Ishikawa (cell line): ENCODE measurements around the gene PDE6B.

Source experiments
- CEBPB ChIP-seq: IDR thresholded peaks from 2 replicates; pipeline ENCODE4 v1.6.1; 2012
- CREB1 ChIP-seq: IDR thresholded peaks from 2 replicates; pipeline ENCODE4 v1.6.1; 2012; ENCODE audit warnings: low read depth
- EGR1 ChIP-seq: IDR thresholded peaks from 2 replicates; pipeline ENCODE4 v1.6.1; 2012
- EP300 ChIP-seq: IDR thresholded peaks from 2 replicates; pipeline ENCODE4 v1.6.1; 2012; ENCODE audit warnings: borderline replicate concordance
- FOXM1 ChIP-seq: IDR thresholded peaks from 2 replicates; pipeline ENCODE4 v1.6.1; 2012; ENCODE audit warnings: low read depth, borderline replicate concordance
- MAX ChIP-seq: IDR thresholded peaks from 2 replicates; pipeline ENCODE4 v1.6.1; 2012
- NFIC ChIP-seq: IDR thresholded peaks from 2 replicates; pipeline ENCODE4 v1.6.1; 2012
- RAD21 ChIP-seq: IDR thresholded peaks from 2 replicates; pipeline ENCODE4 v1.6.1; 2012; ENCODE audit warnings: low read depth
- TAF1 ChIP-seq: IDR thresholded peaks from 2 replicates; pipeline ENCODE4 v1.6.1; 2012; ENCODE audit warnings: low read depth, mild to moderate bottlenecking
- TCF12 ChIP-seq: IDR thresholded peaks from 2 replicates; pipeline ENCODE4 v1.6.1; 2012; ENCODE audit warnings: low read depth
- TEAD4 ChIP-seq: IDR thresholded peaks from 2 replicates; pipeline ENCODE4 v1.6.1; 2012
- USF1 ChIP-seq: IDR thresholded peaks from 2 replicates; pipeline ENCODE4 v1.6.1; 2012
- YY1 ChIP-seq: IDR thresholded peaks from 2 replicates; pipeline ENCODE4 v1.6.1; 2012; ENCODE audit warnings: low read depth
- ZBTB7A ChIP-seq: IDR thresholded peaks from 2 replicates; pipeline ENCODE4 v1.6.1; 2012; ENCODE audit warnings: low read depth
- TF ChIP-seq, protein P1 (sequence below): IDR thresholded peaks from 2 replicates; pipeline ENCODE4 v1.6.1; 2012; ENCODE audit warnings: low read depth, mild to moderate bottlenecking

The PDE6B gene

GRCh38 chr4:622071-622995 lies 3.0 kb upstream of the PDE6B start:
- no peak for TF ChIP-seq YY1
- TF ChIP-seq ZBTB7A: no peak
- no peak for TF ChIP-seq NFIC

DNA sequence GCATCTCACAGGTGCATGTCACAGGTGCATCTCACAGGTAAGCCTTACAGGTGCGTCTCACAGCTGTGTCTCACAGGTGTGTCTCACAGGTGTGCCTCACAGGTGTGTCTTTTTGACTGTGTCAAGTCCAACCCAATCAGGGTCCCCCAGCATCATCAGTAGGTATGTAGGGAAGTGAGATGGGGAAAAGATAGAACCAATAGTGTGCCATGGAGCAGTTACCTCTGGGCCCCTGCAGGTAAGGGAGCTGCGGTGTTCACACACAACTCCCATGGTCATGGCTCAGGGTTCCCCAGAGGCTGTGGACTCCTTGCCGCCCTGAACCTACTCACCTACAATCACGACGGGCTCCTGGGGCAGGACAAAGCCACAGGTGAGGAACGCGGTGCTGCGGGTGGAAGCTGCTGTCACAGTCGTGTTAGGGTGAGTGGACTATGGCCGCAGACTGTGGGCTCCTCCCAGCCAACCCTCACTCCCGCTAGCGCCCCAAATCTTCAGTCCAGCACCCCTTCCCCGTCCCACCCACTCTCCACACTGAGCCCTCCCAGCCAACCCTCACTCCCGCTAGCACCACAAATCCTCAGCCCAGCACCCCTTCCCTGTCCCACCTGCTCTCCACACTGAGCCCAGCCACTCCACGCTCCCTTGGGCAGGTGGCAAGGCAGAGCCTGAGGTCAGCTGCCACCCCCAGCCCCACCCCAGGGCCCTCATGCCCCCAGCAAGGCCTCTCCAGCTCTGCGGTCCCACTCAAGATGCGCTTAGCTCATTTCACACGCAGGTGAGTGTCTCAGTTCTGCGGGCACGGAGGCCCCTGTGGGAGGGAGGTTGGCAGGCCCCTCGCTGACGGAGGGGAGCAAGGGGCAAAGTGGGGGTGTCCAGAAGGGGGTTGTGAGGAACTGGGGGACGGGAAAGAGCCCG lies 2.1 kb upstream of the PDE6B start:
- TF ChIP-seq EGR1 (no peak), YY1 (no peak), NFIC (no peak), USF1 (no peak), TAF1 (no peak), TCF12 (no peak), FOXM1 (no peak), CEBPB (no peak), CREB1 (no peak), EP300 (no peak), RAD21 (no peak), TEAD4 (no peak), MAX (no peak), ZBTB7A (no peak)
- TF ChIP-seq, protein P1, sequence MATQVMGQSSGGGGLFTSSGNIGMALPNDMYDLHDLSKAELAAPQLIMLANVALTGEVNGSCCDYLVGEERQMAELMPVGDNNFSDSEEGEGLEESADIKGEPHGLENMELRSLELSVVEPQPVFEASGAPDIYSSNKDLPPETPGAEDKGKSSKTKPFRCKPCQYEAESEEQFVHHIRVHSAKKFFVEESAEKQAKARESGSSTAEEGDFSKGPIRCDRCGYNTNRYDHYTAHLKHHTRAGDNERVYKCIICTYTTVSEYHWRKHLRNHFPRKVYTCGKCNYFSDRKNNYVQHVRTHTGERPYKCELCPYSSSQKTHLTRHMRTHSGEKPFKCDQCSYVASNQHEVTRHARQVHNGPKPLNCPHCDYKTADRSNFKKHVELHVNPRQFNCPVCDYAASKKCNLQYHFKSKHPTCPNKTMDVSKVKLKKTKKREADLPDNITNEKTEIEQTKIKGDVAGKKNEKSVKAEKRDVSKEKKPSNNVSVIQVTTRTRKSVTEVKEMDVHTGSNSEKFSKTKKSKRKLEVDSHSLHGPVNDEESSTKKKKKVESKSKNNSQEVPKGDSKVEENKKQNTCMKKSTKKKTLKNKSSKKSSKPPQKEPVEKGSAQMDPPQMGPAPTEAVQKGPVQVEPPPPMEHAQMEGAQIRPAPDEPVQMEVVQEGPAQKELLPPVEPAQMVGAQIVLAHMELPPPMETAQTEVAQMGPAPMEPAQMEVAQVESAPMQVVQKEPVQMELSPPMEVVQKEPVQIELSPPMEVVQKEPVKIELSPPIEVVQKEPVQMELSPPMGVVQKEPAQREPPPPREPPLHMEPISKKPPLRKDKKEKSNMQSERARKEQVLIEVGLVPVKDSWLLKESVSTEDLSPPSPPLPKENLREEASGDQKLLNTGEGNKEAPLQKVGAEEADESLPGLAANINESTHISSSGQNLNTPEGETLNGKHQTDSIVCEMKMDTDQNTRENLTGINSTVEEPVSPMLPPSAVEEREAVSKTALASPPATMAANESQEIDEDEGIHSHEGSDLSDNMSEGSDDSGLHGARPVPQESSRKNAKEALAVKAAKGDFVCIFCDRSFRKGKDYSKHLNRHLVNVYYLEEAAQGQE: no peak

DNA sequence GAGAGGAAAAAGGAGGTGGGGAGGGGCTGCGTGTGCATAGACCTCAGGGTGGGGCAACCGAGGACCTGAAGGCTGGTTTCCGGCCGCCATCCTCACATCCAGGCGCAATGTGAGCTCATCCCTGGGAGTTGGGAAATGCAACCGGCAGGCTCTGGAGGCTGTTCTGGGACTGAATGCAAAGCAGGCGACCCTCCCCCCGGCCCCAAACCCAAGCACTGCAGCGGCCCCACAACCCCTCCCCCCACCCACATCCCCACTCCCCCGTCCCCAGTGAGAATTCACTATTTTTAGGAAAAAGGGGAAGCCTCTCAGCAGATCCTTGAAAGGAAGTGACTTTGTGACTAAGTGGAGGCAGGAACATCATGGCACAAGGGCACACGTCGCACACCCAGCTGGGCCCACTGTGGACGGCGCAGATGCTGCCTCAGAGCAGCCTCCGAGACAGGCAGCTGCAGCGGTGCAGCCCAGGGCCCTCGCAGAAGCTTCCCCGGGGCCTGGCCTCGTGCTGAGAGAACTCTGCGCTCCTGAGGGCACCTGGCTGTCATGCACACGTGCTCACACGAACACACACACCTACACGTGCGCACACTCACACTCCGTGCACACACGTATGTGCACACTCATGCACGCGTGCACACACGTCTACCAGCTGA lies 1.3 kb upstream of the PDE6B start:
- TF ChIP-seq NFIC (no peak), USF1 (no peak), CREB1 (no peak), EP300 (no peak), EGR1 (no peak), ZBTB7A (no peak), FOXM1 (no peak), CEBPB (no peak), RAD21 (no peak), TEAD4 (no peak), YY1 (no peak), MAX (no peak), TCF12 (no peak), TAF1 (no peak)
- TF ChIP-seq, protein P1: no peak

DNA sequence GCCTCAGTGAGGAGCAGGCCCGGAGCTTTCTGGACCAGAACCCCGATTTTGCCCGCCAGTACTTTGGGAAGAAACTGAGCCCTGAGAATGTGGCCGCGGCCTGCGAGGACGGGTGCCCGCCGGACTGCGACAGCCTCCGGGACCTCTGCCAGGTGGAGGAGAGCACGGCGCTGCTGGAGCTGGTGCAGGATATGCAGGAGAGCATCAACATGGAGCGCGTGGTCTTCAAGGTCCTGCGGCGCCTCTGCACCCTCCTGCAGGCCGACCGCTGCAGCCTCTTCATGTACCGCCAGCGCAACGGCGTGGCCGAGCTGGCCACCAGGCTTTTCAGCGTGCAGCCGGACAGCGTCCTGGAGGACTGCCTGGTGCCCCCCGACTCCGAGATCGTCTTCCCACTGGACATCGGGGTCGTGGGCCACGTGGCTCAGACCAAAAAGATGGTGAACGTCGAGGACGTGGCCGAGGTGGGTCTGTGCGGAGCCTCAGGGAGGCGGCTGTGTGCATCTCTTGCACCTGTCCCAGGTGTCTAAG lies 323 bp downstream of the PDE6B start:
- TF ChIP-seq, protein P1: no peak
- TF ChIP-seq NFIC: peak; percentile 32
- TF ChIP-seq EGR1: no peak
- TF ChIP-seq TCF12: no peak
- TF ChIP-seq CREB1: no peak
- no peak for TF ChIP-seq RAD21
- TF ChIP-seq CEBPB: no peak
